ENCODE measurements around the gene PNMA1.

- TF ChIP-seq, protein P1, sequence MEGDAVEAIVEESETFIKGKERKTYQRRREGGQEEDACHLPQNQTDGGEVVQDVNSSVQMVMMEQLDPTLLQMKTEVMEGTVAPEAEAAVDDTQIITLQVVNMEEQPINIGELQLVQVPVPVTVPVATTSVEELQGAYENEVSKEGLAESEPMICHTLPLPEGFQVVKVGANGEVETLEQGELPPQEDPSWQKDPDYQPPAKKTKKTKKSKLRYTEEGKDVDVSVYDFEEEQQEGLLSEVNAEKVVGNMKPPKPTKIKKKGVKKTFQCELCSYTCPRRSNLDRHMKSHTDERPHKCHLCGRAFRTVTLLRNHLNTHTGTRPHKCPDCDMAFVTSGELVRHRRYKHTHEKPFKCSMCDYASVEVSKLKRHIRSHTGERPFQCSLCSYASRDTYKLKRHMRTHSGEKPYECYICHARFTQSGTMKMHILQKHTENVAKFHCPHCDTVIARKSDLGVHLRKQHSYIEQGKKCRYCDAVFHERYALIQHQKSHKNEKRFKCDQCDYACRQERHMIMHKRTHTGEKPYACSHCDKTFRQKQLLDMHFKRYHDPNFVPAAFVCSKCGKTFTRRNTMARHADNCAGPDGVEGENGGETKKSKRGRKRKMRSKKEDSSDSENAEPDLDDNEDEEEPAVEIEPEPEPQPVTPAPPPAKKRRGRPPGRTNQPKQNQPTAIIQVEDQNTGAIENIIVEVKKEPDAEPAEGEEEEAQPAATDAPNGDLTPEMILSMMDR (IDR thresholded peaks at IDR 0.05), result no peak
- TF ChIP-seq POLR2A (IDR thresholded peaks at IDR 0.05), result no peak
Observed at GRCh38 chr14:73760598-73761586, 46.7 kb upstream of the PNMA1 start.
